Measurements from ENCODE around the gene TESMIN.

Gene TESMIN

DNA sequence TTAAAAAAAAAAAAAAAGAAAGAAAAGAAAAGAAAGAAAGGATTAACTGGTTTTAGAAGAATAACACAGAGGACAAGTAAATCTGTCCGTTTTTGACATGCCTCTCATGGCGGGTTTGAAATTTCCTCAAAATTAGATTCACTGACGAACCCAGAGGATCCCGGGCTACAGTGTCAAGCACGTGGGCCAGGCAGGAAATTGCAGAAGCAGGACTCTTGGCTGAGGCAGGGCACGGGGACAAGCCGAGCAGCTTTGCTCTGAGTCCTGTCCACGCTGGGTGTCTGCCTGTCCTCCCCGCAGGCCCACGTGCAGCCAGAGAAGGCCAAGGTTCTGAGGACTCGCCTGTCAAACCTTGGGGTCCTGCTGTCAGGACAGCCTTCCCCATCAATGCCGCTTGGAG is 42.3 kb downstream of the TESMIN start:
- peak; percentile 45 to 76 (median 67) for DNase-seq

- no peak for DNase-seq
These were observed 43.8 kb downstream of the TESMIN start for GRCh38 chr11:68707527-68707926.

DNA sequence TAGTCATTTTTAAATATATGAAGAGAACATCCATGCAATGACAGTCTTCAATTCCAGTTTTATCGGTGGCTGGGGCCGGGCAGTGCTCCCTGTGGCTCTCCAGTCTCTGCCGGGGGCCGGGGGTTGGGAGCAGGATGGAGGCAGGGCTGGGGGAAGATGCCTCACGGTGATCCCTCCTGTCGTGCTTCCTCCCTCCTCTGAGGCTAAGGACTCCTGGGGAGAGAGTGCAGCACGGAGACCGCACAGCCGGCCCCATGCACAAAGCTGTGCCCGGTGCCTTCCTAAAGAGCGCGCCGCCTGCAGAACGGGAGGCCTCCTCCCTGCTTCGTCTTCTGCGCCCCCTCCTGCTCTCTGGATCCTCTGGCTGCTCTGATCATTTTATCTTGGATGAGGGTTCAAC is 46.4 kb downstream of the TESMIN start:
- no peak for DNase-seq

- no peak for DNase-seq
These were observed 52.3 kb downstream of the TESMIN start for GRCh38 chr11:68698993-68699392.

- no peak for DNase-seq
These were observed 55.8 kb downstream of the TESMIN start for GRCh38 chr11:68695531-68695930.

GRCh38 chr11:68694431-68695297 is 56.7 kb downstream of the TESMIN start:
- peak in 2 of 4 experiments; percentile 21 to 26 for DNase-seq

DNA sequence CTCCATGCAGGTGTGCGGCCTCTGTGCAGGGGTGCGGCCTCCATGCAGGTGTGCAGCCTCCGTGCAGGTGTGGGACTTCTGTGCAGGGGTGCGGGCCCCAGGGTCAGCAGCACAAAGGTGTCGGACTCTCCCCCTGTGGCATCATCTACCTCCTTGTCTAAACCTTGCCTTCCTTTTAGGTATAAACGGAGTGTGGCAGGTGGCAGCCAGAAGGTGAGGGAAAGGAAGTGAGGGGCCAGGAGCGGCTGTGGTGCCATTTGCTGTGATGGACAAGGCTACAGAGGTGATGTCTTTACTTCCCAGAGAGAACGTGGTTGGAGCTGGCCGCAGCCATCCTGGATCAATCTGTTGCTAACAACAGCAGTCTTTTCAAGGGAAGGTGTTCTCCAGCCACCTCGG is 57.8 kb downstream of the TESMIN start:
- no peak for DNase-seq

DNA sequence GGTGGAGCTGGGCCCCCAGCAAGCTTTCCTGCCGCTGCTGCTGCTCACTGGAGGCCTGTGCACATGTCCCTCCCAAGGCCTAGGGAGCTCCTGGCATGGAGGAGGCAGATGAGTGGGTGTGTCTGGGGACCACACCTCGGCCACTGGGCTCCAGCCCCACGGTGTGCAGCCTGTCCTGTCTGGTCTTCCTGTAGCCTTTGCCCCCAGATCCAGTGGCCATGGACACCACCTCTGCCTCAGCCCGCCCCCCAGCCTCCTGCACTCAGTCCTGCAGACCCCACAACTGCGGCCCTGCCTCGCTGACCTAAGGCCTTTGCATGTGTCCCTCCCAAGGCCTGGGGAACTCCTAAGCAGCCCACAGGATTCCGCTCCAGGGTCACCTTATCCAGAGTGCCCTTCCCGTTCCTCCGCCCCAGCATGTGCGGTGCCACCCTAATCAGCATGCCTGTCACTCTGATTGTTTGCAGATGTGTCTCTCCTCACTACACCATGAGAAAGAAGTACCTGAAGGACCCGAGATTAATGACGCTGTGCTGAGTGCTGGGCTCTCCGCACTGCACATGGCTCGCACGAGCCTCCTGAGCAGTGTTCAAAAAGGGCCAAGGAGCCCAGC is 58.3 kb downstream of the TESMIN start:
- DNase-seq: no peak

- DNase-seq: peak in 1 of 4 experiments; percentile 19
These were observed 59.2 kb downstream of the TESMIN start for GRCh38 chr11:68692115-68692514.

DNA sequence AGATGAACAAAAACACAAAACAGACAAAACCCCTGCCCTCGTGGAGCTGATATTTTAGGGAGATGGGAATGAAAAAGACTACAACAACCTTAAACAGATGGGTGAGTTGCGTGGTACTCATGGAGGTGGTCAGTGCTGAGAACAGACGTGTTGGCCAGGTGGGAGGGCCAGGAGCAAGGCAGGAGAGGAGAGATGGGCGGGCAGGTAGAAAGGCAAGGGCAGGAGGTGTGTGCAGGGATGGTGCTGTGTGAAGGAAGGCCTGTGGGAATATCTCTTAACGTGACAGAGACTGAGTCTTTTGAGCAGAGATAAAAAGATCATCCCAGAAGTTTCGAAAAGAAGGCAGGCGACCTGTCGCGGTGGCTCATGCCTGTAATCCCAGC is 59.9 kb downstream of the TESMIN start:
- no peak for DNase-seq

- no peak for DNase-seq
These were observed 60.5 kb downstream of the TESMIN start for GRCh38 chr11:68690671-68691401.

DNA sequence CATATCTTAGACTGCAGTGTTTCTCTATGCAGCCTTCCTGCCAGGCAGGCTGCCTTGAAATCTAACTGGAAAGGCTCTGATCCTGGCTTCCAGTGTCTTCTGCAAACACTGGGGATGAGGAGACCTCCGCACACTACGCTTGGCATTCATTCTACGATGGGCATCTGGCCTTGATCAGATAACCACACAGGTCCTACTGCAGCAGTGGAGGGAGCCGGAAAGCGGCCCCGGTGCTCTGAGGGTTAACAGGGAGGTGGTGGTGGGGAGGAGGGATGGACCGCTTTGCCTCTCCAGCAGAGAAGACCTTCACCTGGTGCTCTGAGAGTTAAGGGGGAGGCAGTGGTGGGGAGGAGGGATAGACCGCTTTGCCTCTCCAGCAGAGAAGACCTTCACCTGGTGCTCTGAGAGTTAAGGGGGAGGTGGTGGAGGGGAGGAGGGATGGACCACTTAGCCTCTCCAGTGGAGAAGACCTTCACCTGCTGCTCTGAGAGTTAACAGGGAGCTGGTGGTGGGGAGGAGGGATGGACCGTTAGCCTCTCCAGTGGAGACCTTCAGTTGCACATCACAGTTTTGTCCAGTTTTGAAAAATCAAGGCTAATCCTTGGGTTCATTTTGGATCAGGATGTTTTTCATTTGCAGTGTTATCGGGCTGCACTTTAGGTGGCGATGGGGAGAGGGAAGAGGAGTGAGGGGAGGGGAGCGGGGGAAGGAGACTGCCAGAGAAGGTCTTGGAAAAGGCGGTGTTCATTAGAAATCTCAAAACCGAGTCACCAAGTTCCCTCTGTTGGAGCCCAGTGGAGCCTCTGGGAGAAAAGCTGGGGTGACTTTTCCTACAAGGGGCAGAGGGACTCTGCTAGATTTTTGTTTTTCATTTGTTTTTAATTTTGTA is 61.3 kb downstream of the TESMIN start:
- no peak for DNase-seq

DNA sequence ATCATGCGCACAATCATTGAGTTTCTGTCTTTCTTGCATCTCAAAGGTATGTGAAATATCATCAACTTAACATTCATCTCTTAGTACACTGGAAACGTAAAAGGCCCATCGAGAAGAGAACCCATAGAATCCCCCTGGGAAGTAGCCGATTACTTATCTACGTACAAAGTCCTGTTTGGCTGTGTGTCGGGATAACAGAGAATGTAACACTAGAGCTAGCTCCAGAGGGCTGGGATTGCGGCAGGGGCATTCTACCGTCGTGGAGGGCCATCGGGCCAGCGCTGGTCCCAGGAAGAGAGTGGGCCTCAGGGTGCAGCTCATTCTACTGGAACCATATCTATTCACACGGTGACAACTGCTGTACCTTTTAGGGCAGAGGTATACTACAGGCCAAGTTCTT is 62.4 kb downstream of the TESMIN start:
- no peak for DNase-seq

GRCh38 chr11:68687986-68688385 is 63.3 kb downstream of the TESMIN start:
- DNase-seq: no peak

GRCh38 chr11:68687311-68687710 is 64.0 kb downstream of the TESMIN start:
- DNase-seq: no peak

DNA sequence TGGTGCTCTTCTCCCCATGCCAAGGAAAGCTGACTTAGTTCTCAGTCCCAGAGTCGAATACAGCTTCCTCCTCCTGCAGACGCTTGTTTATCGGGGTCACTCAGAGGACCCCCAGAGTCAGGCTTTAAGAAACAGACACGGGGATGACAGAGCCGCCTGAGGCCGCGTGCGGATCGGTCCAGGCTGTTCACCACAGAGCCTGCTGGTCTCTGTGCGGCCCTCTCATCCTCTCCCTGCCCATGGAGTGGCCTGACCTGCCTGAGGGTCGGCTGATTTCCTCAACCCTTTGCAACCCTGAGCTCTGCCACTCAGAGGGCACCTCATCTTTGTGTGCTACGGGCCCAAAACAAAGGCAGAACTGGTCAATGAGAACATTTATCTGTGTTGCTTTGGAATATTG is 64.8 kb downstream of the TESMIN start:
- DNase-seq: no peak

DNA sequence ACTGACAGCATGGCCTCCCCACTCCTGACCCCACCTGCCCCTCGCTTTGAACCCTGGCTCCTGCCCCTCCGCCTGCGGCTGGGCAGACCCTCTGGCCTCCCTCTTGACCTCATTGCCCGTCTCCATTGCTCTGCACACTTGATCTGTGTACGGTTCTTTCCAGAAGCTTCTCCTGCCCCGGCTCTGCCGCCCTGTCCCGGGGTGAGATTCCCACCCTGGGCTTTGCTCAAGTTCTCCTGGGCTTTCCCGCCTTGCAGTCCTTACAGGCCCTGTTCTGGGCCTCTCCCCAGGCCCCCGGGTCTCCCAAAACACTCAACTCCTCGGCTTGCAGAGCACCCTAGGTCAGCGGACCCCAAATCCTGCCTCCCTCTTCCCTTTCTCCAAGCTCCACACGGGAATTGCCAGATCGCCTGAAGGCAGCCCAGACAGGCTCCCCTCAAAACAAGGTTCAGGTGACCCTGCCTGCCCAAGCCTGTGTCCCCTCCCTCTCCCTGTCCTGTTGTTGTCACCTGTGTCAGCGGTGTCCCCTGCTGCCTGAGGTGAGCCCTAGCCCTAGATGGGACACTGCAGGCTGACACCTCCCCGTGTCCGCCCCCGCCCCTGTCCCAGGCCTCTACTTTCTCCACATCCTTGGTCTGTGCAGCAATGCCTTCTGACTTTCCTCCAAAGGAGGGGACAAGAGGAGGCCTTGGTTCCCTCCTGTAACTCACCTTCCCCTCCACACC is 65.5 kb downstream of the TESMIN start:
- no peak for DNase-seq

DNA sequence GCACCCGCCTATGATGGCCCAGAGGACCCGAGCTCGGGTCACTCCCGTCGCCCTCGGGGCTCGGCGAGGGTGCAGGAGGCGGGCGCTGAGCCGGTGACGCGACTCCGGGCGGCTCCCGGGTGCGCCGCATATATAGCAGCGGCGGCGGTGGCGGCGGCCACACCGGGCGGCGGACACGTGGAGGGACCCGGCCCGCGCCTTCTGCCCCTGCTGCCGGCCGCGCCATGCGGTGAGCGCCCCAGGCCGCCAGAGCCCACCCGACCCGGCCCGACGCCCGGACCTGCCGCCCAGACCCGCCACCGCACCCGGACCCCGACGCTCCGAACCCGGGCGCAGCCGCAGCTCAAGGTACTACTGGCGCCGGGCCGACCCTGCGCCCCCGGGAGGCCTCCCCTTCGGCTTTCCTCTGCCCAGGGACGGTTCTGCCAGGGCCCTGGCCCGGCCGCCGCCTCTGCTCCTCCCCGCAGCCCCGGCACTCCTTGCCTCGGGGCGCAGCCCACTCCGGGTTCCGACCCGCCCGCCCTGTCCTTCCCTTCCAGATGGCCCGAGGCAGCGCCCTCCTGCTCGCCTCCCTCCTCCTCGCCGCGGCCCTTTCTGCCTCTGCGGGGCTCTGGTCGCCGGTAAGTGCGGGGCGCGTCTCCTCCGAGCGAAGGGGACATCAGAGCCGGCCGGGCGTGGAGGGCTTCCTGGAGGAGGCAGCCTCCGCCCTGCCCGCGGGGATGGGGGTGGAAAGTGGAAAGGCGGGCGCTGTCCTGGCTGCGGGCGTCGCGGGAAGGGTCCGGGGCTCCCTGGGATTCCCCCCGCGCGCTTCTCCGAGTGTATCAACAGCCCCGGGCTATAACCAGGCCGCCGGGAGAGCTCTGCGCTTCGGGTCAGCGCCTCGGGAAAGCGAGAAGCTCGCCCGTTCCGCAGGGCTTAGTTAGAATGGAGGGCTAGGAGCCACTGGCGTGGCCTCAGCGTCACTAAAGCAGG is 66.6 kb downstream of the TESMIN start, which contains the start of gene GAL:
TSS of gene GAL (plus strand) at position 160 of the 972 bp plus-strand sequence. CDS start at position 540, 380 bp downstream.
- DNase-seq: peak; percentile 54 to 79 (median 57)

- DNase-seq: peak in 3 of 4 experiments; percentile 27 to 66 (median 62)
These were observed 67.6 kb downstream of the TESMIN start for GRCh38 chr11:68683536-68684384.
